Measurements from ENCODE around the gene CIAPIN1.
"Not testable (repeated sequence)": the region's sequence is repeated elsewhere in the genome, so short reads cannot be mapped to it uniquely, and the experiment has no call there.

CIAPIN1 gene

DNA sequence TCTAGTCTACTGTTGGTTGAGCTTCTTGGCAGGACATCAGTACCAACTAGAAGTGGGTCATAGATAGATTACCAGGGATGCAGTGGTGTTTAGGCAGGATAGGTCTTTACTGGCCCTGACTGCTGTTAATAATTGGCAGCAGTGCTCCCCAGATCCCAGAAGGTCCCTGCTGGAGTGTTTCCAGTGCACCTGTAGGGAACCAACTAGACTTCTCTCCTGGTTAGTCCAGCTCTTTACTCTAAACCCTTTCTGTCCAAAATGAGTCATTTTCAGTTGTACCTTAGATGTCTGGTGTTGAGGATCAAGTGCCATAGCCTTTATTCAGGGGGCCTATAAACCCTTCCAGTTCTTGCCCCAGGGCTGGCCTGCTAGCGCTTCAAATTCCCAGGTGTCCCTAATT, 24.0 kb upstream of the CIAPIN1 start:
- no peaks in the 10 kb centered on the region for H3K9me3 Mint-ChIP-seq
- H3K4me1 Mint-ChIP-seq (ENCODE audit: low read depth) = peaks cover 11% of the 10 kb centered on the region
- H3K4me3 Mint-ChIP-seq = no peak overlapping the region
- no peak for DNase-seq
- H3K36me3 Mint-ChIP-seq (ENCODE audit: low read depth) = peaks cover 63% of the 10 kb centered on the region
- no peaks in the 10 kb centered on the region for H3K27me3 Mint-ChIP-seq
- peak overlapping the region; percentile 61 for H3K27ac Mint-ChIP-seq

DNA sequence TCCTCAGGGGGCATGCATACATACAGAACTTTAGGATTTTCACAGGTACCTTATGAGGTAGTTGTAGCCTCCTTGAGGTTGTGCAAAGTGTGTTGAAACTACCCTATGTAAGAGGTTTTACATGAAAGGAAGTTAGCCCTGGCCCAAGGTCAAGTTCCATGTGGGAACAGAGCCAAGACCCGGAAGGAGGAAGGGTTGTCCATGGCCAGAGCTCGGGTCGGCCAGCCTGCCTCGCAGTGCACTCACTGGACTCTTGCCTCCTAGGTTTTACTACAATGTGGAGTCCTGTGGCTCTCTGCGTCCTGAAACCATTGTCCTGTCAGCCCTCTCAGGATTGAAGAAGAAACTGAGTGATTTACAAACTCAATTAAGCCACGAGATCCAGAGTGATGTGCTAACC, 23.5 kb upstream of the CIAPIN1 start:
- Mint-ChIP-seq H3K36me3 (ENCODE audit: low read depth) (peaks cover 68% of the 10 kb centered on the region), H3K27ac (peak overlapping the region; percentile 61)

DNA sequence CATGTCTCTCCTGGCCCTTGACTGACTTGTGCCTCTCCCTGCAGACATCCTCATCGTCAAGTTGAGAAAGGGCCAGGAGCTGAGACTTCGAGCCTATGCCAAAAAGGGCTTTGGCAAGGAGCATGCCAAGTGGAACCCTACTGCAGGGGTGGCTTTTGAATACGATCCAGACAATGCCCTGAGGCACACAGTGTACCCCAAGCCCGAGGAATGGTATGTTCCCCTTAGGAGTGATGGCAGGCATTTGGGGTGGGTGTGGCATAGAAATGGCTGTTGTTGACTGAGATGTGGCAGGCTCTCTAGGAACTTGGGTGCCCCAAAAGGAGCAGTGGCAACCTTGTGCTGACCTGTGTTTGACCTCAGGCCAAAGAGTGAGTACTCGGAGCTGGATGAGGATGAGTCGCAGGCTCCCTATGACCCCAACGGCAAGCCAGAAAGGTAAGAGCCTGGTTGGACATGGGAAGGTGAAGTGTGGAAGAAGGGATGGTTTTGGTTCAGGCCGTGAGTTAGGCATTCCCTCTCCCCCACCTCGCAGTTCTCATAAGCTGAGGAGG, 22.8 kb upstream of the CIAPIN1 start:
- no peak overlapping the region for H3K4me3 Mint-ChIP-seq
- DNase-seq = no peak
- peaks cover 75% of the 10 kb centered on the region for H3K36me3 Mint-ChIP-seq (ENCODE audit: low read depth)
- H3K27ac Mint-ChIP-seq = peak overlapping the region; percentile 44
- H3K27me3 Mint-ChIP-seq = no peaks in the 10 kb centered on the region
- no peaks in the 10 kb centered on the region for H3K9me3 Mint-ChIP-seq
- H3K4me1 Mint-ChIP-seq (ENCODE audit: low read depth) = peaks cover 14% of the 10 kb centered on the region

More for the DNA sequence above, 23.5 kb upstream of the CIAPIN1 start:
- Mint-ChIP-seq H3K27me3 (no peaks in the 10 kb centered on the region), H3K4me3 (no peak overlapping the region), H3K9me3 (no peaks in the 10 kb centered on the region), H3K4me1 (ENCODE audit: low read depth) (peaks cover 12% of the 10 kb centered on the region)
- no peak for DNase-seq

DNA sequence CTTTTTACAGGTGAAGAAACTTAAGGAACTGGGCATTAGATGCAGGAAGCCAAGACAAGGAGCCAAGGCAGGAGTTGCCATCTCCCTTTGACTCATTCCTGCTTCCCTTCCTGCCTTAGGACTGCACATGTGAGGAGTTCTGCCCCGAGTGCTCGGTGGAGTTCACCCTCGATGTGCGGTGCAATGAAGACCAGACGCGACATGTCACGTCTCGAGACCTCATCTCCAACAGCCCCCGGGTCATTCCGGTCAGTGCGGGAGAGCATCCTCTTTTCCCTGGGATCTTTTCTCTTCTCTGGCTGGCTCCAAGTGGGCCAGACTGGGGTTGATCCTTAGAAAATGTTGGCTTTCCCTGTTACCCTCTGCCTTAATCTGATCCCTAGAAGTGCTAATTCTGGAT, 21.9 kb upstream of the CIAPIN1 start:
- DNase-seq = no peak
- Mint-ChIP-seq H3K9me3 (no peaks in the 10 kb centered on the region), H3K27me3 (no peaks in the 10 kb centered on the region), H3K36me3 (ENCODE audit: low read depth) (peaks cover 83% of the 10 kb centered on the region), H3K4me1 (ENCODE audit: low read depth) (peaks cover 21% of the 10 kb centered on the region), H3K27ac (peak overlapping the region; percentile 63), H3K4me3 (no peak overlapping the region)

DNA sequence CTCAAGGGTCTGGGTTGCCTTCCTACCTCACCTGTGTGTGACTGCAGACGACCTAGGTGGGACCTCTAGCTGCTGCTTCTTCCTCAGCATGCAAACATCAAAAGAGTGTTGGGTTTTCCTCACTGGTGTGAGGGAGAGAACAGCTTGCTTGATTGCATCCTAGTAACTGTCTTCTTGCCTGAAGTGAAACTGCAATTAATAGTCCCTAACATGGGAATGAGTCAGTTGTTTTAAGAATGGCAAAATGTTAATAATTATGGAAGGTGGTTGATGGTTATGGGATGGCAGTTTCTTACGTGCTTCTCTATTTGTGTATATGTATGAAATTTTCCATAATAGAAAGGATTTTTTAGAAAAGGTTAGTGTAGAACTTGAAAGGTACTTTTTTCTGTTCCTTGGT, 21.2 kb upstream of the CIAPIN1 start:
- H3K9me3 Mint-ChIP-seq = no peaks in the 10 kb centered on the region
- no peak for DNase-seq
- H3K4me3 Mint-ChIP-seq = no peak overlapping the region
- H3K36me3 Mint-ChIP-seq (ENCODE audit: low read depth) = peaks cover 90% of the 10 kb centered on the region
- H3K27ac Mint-ChIP-seq = peak overlapping the region; percentile 28
- H3K27me3 Mint-ChIP-seq = no peaks in the 10 kb centered on the region
- peaks cover 28% of the 10 kb centered on the region for H3K4me1 Mint-ChIP-seq (ENCODE audit: low read depth)

DNA sequence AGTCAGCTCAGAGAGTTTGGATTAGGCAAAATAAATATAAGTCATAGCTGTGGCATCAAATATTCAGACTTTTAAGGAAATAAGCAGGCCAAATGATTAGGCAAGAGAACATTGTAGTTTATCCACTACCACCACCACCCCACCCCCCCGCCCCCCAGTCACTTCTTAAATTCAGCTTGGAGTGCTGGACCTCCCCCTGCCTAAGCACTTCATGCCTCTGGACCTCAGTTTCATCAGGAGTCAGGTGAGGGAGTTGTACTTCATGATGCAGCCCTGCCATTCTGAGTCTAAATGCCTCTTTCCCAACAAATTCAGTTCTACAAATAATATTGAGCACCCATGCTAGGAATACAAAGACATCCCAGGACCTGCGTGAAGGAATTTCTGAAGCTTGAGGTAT, 17.3 kb upstream of the CIAPIN1 start:
- H3K4me3 Mint-ChIP-seq = peak overlapping the region; percentile 100
- DNase-seq = no peak
- H3K36me3 Mint-ChIP-seq (ENCODE audit: low read depth) = peaks cover 90% of the 10 kb centered on the region
- H3K4me1 Mint-ChIP-seq (ENCODE audit: low read depth) = peaks cover 32% of the 10 kb centered on the region
- peak overlapping the region; percentile 100 for H3K27ac Mint-ChIP-seq
- H3K9me3 Mint-ChIP-seq = no peaks in the 10 kb centered on the region
- H3K27me3 Mint-ChIP-seq = no peaks in the 10 kb centered on the region

DNA sequence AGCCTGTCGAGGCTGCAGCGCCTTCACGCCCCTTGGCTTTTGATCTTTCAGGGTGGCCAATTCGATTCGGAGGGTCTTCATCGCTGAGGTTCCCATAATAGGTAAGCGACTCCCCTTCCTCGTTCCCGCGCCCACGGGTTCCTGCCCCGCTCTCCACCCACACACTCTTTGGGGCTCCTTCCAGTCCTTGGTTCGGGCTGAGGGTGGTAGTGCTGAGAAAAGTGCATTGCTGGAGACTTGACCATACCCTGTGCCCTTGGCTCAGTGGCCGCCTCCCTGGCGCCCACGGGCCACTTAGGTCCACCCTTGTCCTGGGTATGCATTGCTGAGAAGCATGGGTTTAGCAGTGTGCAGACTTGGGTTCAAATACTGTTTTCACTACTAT, 15.8 kb upstream of the CIAPIN1 start:
- Mint-ChIP-seq H3K4me1 (ENCODE audit: low read depth) (peaks cover 32% of the 10 kb centered on the region), H3K9me3 (no peaks in the 10 kb centered on the region), H3K27ac (peak overlapping the region; percentile 100), H3K27me3 (no peaks in the 10 kb centered on the region), H3K36me3 (ENCODE audit: low read depth) (peaks cover 90% of the 10 kb centered on the region), H3K4me3 (peak overlapping the region; percentile 100)
- no peak for DNase-seq

DNA sequence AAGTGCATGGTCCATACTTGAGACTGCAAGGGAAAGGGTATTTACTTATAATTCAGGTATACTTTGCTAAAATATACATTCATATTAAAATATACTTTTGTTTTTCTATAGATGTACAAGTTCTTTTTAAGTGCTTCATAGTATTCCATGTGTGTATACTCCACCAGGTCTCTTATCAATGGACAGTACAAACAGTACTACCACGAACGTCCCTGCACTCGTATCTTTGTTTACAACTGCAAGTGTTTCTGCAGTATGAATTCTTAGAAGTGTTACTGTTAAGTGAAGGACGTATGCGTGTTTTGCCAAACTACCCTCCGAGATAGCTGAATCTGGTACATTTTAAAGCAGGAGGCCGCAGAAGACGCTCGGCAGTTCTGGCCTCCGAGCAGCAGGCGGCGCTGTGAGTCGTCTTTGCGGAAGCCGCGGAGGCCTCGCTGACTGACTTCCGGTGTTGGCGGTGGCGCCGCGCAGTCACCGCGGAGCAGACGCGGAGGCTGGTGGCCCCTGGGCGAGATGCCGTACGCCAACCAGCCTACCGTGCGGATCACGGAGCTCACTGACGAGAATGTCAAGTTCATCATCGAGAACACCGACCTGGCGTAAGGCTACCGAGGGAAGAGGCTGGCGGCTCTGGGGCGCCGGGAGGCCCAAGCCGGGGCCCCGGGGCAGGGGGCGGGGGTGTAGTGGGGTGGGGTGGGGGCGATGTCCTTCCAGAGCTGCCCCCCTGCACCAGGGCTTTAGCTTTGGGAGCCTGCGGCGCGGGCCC, 15.2 kb upstream of the CIAPIN1 start, which contains the start of gene POLR2C:
TSS of gene POLR2C (plus strand) at position 471 of the 769 bp plus-strand sequence. CDS start at position 517, 46 bp downstream.
- peak within 1 kb of the TSS; percentile 100 for H3K4me3 Mint-ChIP-seq
- no peaks in the 10 kb centered on the region for H3K27me3 Mint-ChIP-seq
- peaks cover 90% of the 10 kb centered on the region for H3K36me3 Mint-ChIP-seq (ENCODE audit: low read depth)
- H3K9me3 Mint-ChIP-seq = no peaks in the 10 kb centered on the region
- H3K4me1 Mint-ChIP-seq (ENCODE audit: low read depth) = peaks cover 32% of the 10 kb centered on the region
- DNase-seq = peak; percentile 96
- peak within 1 kb of the TSS; percentile 100 for H3K27ac Mint-ChIP-seq

DNA sequence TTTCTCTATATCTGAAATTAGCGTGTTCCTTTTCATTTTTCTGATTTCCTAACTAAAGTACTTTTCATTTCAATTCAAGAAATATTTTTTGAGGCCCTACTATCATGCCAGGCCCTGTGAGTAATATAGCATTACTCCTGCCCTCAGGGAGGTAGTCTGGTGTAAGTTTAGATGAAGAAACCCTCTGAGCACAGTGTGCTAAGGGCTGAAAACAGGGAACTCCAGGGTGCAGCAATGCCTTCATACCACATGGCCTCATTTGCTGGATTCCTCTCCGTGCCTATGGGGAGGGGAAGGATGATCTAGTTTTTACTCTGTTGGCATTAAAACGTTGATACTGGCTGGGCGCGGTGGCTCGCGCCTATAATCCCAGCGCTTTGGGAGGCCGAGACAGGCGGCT, 4.8 kb upstream of the CIAPIN1 start:
- Mint-ChIP-seq H3K4me3 (no peak overlapping the region), H3K4me1 (ENCODE audit: low read depth) (peaks cover 17% of the 10 kb centered on the region), H3K9me3 (no peaks in the 10 kb centered on the region), H3K36me3 (ENCODE audit: low read depth) (peaks cover 75% of the 10 kb centered on the region), H3K27me3 (no peaks in the 10 kb centered on the region), H3K27ac (no peak overlapping the region)
- no peak for DNase-seq

DNA sequence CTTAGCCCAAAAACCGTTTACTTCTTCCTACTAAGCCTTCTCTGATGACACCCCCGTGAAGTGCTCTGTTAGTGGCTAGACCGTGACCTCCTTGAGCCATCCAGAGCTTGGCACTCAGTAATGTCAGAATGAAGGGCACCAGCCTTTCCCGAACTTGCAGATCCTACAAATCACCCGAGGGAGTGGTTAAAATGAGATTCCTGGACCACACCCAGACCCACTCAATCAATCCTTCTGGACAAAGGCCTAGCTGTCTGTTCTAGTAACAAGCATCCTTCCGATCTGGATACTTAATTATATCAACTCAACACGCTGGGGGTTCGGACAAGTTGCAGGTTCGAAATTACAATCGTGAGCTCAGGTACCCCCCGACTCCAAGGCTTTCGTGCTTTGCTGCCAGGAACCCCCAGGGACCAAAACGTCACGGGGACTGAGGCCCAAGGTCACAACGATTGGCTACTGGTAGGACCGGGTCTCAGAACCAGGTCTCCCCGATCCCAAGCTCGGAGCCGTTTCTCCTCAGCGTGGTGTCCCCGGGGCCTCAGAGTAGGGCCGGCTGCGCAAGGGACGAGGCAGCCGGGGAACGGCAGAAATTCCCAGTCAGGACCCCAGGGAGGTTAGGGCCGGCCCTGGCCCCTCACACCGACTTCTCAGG, 527 bp downstream of the CIAPIN1 start:
- Mint-ChIP-seq H3K4me1 (ENCODE audit: low read depth) (peaks cover 47% of the 10 kb centered on the region), H3K9me3 (no peaks in the 10 kb centered on the region), H3K27ac (peak overlapping the region; percentile 96), H3K36me3 (ENCODE audit: low read depth) (peaks cover 65% of the 10 kb centered on the region), H3K4me3 (peak overlapping the region; percentile 95), H3K27me3 (no peaks in the 10 kb centered on the region)
- DNase-seq = peak; percentile 68

DNA sequence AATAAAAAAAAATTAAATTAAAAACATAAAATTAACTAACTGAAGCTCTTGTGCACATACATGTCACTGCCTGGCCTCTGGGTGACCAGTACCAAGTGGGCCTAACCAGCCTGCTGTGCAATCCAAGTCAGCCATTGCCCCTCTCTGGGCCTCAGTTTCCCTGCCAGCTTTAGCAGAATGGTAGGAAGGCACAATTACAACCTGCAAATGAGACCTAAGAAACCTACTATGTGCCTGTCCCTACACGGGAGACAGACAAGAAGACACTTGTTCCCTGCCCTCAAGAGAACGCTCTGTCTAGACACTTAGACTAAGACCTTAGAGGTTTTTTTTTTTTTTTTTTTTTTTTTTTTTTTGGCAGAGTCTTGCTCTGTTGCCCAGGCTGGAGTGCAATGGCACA, 1.7 kb downstream of the CIAPIN1 start:
- Mint-ChIP-seq H3K27me3 (no peaks in the 10 kb centered on the region), H3K27ac (no peak overlapping the region), H3K4me3 (peak overlapping the region; percentile 46), H3K9me3 (peaks cover 6% of the 10 kb centered on the region), H3K36me3 (ENCODE audit: low read depth) (peaks cover 68% of the 10 kb centered on the region), H3K4me1 (ENCODE audit: low read depth) (peaks cover 49% of the 10 kb centered on the region)
- no peak for DNase-seq

DNA sequence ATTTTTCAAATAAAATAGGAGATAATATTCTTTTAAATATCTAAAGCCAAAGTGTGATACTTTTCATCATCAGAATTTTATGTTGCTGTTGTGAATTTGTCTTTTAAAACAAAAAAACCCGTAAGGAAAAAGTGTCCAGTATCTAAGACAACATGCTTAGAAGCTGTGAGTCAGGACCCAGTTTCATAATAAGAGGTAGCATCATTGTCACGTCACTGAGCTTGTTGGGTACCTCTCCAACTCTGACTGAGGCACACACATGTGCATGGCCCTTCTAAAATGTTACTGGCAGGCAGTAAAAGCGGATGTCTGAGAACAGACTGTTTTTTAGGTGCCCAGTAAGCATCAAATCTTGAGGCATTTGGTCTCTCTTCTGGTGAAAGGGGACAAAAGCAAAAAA, 2.5 kb downstream of the CIAPIN1 start:
- DNase-seq = no peak
- Mint-ChIP-seq H3K9me3 (peaks cover 12% of the 10 kb centered on the region), H3K27me3 (no peaks in the 10 kb centered on the region), H3K4me1 (ENCODE audit: low read depth) (peaks cover 51% of the 10 kb centered on the region), H3K4me3 (peak overlapping the region; percentile 57), H3K36me3 (ENCODE audit: low read depth) (peaks cover 74% of the 10 kb centered on the region), H3K27ac (peak overlapping the region; percentile 37)

DNA sequence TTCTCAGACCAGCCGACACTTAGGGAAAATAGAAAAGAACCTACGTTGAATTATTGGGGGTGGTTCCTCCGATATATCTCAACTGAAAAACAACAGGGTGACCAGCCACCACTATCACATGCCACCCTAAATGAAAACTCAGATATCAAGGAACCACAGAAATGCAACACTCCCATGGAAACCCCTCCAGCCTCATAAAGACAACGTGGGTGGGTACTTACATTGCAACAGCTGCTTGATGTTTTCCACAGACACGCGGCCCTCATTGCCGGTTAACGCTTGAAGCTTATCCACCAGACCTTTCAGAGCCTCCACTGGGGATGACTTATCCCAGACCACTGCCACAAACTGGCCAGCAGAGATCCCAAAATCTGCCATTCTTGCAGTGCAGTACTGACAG, 6.6 kb downstream of the CIAPIN1 start:
- H3K9me3 Mint-ChIP-seq = peaks cover 12% of the 10 kb centered on the region
- H3K4me3 Mint-ChIP-seq, H3K27me3 Mint-ChIP-seq, DNase-seq, H3K27ac Mint-ChIP-seq: not testable (repeated sequence)
- H3K4me1 Mint-ChIP-seq (ENCODE audit: low read depth) = peaks cover 30% of the 10 kb centered on the region
- H3K36me3 Mint-ChIP-seq (ENCODE audit: low read depth) = peaks cover 89% of the 10 kb centered on the region

DNA sequence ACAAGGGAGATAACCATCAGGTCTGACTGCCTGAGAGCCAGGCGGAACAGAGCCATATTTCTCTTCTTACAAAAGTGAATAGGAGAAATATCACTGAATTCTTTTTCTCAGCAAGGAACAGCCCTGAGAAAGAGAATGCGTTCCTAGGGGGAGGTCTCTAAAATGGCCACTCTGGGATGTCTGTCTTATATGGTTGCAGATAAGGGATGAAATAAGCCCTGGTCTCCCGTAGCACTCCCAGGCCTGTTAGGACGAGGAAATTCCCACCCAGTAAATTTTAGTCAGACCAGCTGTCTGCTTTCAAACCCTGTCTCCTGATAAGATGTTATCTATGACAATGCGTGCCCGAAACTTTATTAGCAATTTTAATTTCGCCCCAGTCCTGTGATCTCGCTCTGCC, 7.2 kb downstream of the CIAPIN1 start:
- Mint-ChIP-seq H3K4me1 (ENCODE audit: low read depth) (peaks cover 28% of the 10 kb centered on the region), H3K36me3 (ENCODE audit: low read depth) (peaks cover 92% of the 10 kb centered on the region), H3K9me3 (peaks cover 12% of the 10 kb centered on the region)
- not testable (repeated sequence) for H3K4me3 Mint-ChIP-seq, H3K27ac Mint-ChIP-seq, DNase-seq, H3K27me3 Mint-ChIP-seq

DNA sequence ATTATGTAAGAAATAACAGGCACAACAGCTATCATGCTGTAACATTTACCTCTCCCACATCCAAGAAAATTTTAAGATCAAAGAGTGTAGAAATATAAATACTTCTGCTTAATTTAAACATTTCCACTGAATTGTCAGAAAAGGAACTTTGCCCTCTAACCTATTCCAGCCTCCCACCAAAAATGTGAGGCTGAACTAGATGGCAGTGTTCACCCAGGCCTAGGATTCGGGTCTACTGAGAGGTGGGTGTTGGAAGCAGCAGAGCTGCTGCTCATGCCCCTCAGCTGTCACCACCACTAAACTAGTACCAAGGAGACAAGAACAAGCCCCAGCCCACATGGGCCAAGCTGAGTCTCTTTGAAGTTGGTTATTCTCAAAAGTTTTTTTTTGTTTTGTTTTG, 11.3 kb downstream of the CIAPIN1 start:
- H3K4me1 Mint-ChIP-seq (ENCODE audit: low read depth) = peaks cover 30% of the 10 kb centered on the region
- H3K27me3 Mint-ChIP-seq = no peaks in the 10 kb centered on the region
- no peak overlapping the region for H3K4me3 Mint-ChIP-seq
- H3K27ac Mint-ChIP-seq = no peak overlapping the region
- H3K36me3 Mint-ChIP-seq (ENCODE audit: low read depth) = peaks cover 97% of the 10 kb centered on the region
- H3K9me3 Mint-ChIP-seq = peaks cover 9% of the 10 kb centered on the region
- no peak for DNase-seq
